Measurements from ENCODE around the gene JUNB. TPM values are rescaled to one million over a fixed set of nuclear protein-coding genes. Genes with fewer than 3 reads are reported as not detected.

JUNB gene
- polyA plus RNA-seq, 2 of the 4 experiments (the other 2 are of a cell fraction), result 55.6 to 94.7 TPM

- ChIA-PET POLR2A (interaction anchor here (1.1 to 2.4 kb wide), 2 partner anchors 11 to 23 kb away, joined by 3 to 24 read pairs; no protein-coding TSS in a partner anchor), CTCF (interaction anchor here (0.8 to 5.0 kb wide), 5 partner anchors 12 to 58 kb away, joined by 3 to 58 read pairs (median 4); no protein-coding TSS in a partner anchor)
Measured at GRCh38 chr19:12789098-12789903, 2.0 kb upstream of the JUNB start.

GRCh38 chr19:12789904-12790619, 1.2 kb upstream of the JUNB start:
- DNase-seq (ENCODE audit: low read depth in 1 of 2, low spot score in 1 of 2), result peak; percentile 71 to 94
- Histone ChIP-seq H3K4me3 (peak overlapping the region; percentile 92), H3K4me2 (peak overlapping the region; percentile 99), H3K4me1 (peaks cover 59% of the 10 kb centered on the region), H3K9me3 (no peaks in the 10 kb centered on the region), H3K27ac (peak overlapping the region; percentile 96 to 99)
- WGBS (ENCODE audit: missing lambda C conversion rate), result 1% methylated on average over 12 of the region's 56 CpGs
- ChIA-PET CTCF (interaction anchor here (0.8 to 17.4 kb wide), 6 partner anchors 13 to 58 kb away, joined by 3 to 901 read pairs (median 6); partner anchors contain the start of gene HOOK2), POLR2A (interaction anchor here (1.1 to 6.5 kb wide), 3 partner anchors 12 to 24 kb away, joined by 3 to 122 read pairs (median 24); no protein-coding TSS in a partner anchor)
- FAIRE-seq, result no peak
- peak; percentile 51 to 53 for ATAC-seq
- TF ChIP-seq HOXB13 (CRISPR knock-in tag; IDR thresholded peaks at IDR 0.05; ENCODE audit: low read depth), result no peak
- TF ChIP-seq GATA3 (IDR thresholded peaks at IDR 0.05; ENCODE audit: borderline replicate concordance), result peak; percentile 39; the same call in 1 of the 2 replicates
- TF ChIP-seq RAD21 (conservative IDR thresholded peaks at IDR 0.05 in 1 of 2, IDR thresholded peaks at IDR 0.05 in 1 of 2), result no peak
- TF ChIP-seq ZFP36 (IDR thresholded peaks at IDR 0.05; ENCODE audit: borderline replicate concordance, partially characterized antibody), result peak; percentile 73
- TF ChIP-seq EP300 (IDR thresholded peaks at IDR 0.05), result 0 out of 5 replicates have a peak, but pooled peaks of 1 of the 2 experiments have one; percentile 10
- peak; percentile 41 to 73; a peak in 3 of 4 replicates for TF ChIP-seq CEBPB (IDR thresholded peaks at IDR 0.05)
- peak in 1 of 2 experiments; percentile 40; a peak in 2 of 5 replicates for TF ChIP-seq JUN (IDR thresholded peaks at IDR 0.05)
- TF ChIP-seq HEYL (CRISPR knock-in tag; IDR thresholded peaks at IDR 0.05), result no peak
- TF ChIP-seq EHMT2 (IDR thresholded peaks at IDR 0.05; ENCODE audit: low read depth), result no peak
- no peak for TF ChIP-seq SMC3 (IDR thresholded peaks at IDR 0.05)
- TF ChIP-seq HOXB5 (CRISPR knock-in tag; IDR thresholded peaks at IDR 0.05), result 0 out of 2 replicates have a peak, but pooled peaks have one; percentile 35
- TF ChIP-seq CBX2 (IDR thresholded peaks at IDR 0.05; ENCODE audit: borderline replicate concordance, low read depth), result no peak
- no peak for TF ChIP-seq ZNF302 (CRISPR knock-in tag; IDR thresholded peaks at IDR 0.05)
- no peak for TF ChIP-seq CTCF (IDR thresholded peaks at IDR 0.05)
- no peak for TF ChIP-seq TP53 (CRISPR knock-in tag; IDR thresholded peaks at IDR 0.05)
- no peak for TF ChIP-seq HMGXB4 (CRISPR knock-in tag; IDR thresholded peaks at IDR 0.05; ENCODE audit: borderline replicate concordance)
- no peak for TF ChIP-seq FOXS1 (CRISPR knock-in tag; IDR thresholded peaks at IDR 0.05)
- no peak for TF ChIP-seq CHD2 (IDR thresholded peaks at IDR 0.05; ENCODE audit: low read length, partially characterized antibody)
- TF ChIP-seq SREBF2 (IDR thresholded peaks at IDR 0.05), result no peak
- TF ChIP-seq NR3C1 (IDR thresholded peaks at IDR 0.05), result no peak
- TF ChIP-seq ESRRA (IDR thresholded peaks at IDR 0.05; ENCODE audit: borderline replicate concordance, low read length), result no peak
- TF ChIP-seq MAX (IDR thresholded peaks at IDR 0.05), result peak; percentile 57
- TF ChIP-seq BCL3 (IDR thresholded peaks at IDR 0.05), result no peak

More at GRCh38 chr19:12789098-12789903, 2.0 kb upstream of the JUNB start:
- FAIRE-seq (no peak), ATAC-seq (peak in 1 of 2 experiments; percentile 5; a peak in 3 of 6 replicates), DNase-seq (ENCODE audit: low read depth in 1 of 2, low spot score in 1 of 2) (peak in 1 of 2 experiments; percentile 53)
- Histone ChIP-seq H3K9me3 (no peaks in the 10 kb centered on the region), H3K27ac (peak overlapping the region; percentile 96 to 99), H3K4me1 (peaks cover 59% of the 10 kb centered on the region), H3K4me2 (peak overlapping the region; percentile 99), H3K4me3 (peak overlapping the region; percentile 92)
- WGBS (ENCODE audit: missing lambda C conversion rate), result 1% methylated on average over 9 of the region's 46 CpGs
- TF ChIP-seq HDAC2 (IDR thresholded peaks at IDR 0.05), result 0 out of 2 replicates have a peak, but pooled peaks have one; percentile 32
- TF ChIP-seq POLR2A (IDR thresholded peaks at IDR 0.05; ENCODE audit: low read length), result 0 out of 2 replicates have a peak, but pooled peaks have one; percentile 1
- TF ChIP-seq HOXB5 (CRISPR knock-in tag; IDR thresholded peaks at IDR 0.05), result 0 out of 2 replicates have a peak, but pooled peaks have one; percentile 25
- no peak for TF ChIP-seq NFE2L2 (conservative IDR thresholded peaks at IDR 0.05; ENCODE audit: low read length)
- TF ChIP-seq JUN (IDR thresholded peaks at IDR 0.05), result peak in 1 of 2 experiments; percentile 35; a peak in 3 of 5 replicates
- TF ChIP-seq BCL3 (IDR thresholded peaks at IDR 0.05), result 0 out of 3 replicates have a peak, but pooled peaks have one; percentile 33
- no peak for TF ChIP-seq ZFP36 (IDR thresholded peaks at IDR 0.05; ENCODE audit: borderline replicate concordance, partially characterized antibody)

All from A549 (cell line).